Transverse colon (tissue), 4 donors: ENCODE measurements around the gene NEK2. TPM values are rescaled to one million over a fixed set of nuclear protein-coding genes. Genes with fewer than 3 reads are reported as not detected.

Experiments
- DNase-seq: peaks from one replicate; pipeline ENCODE4 v3.0.0-alpha.2; 2019
- H3K27ac ChIP-seq, 4 donors: fragments of 200-600 bp; sonication (generic); 2 replicates each; pipeline ENCODE4 v1.5.1; 2016 to 2018; ENCODE audit warnings: inconsistent platforms in 4 of 4
- H3K27me3 ChIP-seq: fragments of 200-600 bp; sonication (generic); 2 replicates; pipeline ENCODE4 v1.5.1; 2017; ENCODE audit warnings: inconsistent platforms
- H3K36me3 ChIP-seq, 4 donors: fragments of 200-600 bp; sonication (generic); 2 replicates each; pipeline ENCODE4 v1.5.1; 2017 to 2019; ENCODE audit warnings: inconsistent platforms in 4 of 4
- H3K4me1 ChIP-seq, 4 donors: fragments of 200-600 bp; sonication (generic); 2 replicates each; pipeline ENCODE4 v1.5.1; 2017 to 2020; ENCODE audit warnings: inconsistent platforms in 4 of 4
- H3K4me3 ChIP-seq, 4 donors: fragments of 200-600 bp; sonication (generic); 1 replicate in 1 of 4; 2 replicates in 3 of 4; pipeline versions ENCODE4 v1.5.1 to v1.6.1; 2017 to 2019; ENCODE audit warnings: inconsistent platforms in 4 of 4
- H3K9me3 ChIP-seq, 2 donors: fragments of 200-600 bp; sonication (generic); 2 replicates each; pipeline ENCODE4 v1.5.1; 2017 to 2019; ENCODE audit warnings: inconsistent platforms in 2 of 2
- EP300 ChIP-seq: sonication (generic); formaldehyde crosslinking; IDR thresholded peaks from one replicate; pipeline ENCODE4 v1.6.1; 2017; ENCODE audit warnings: antibody characterized with exemption, low read depth
- POLR2A ChIP-seq: fragments of 450-650 bp; IDR thresholded peaks from one replicate; pipeline ENCODE4 v1.6.1; 2016; ENCODE audit warnings: antibody characterized with exemption, mild to moderate bottlenecking, moderate library complexity
- POLR2AphosphoS5 ChIP-seq, 3 donors: sonication (generic); formaldehyde crosslinking; IDR thresholded peaks; one replicate each; pipeline ENCODE4 v1.6.1; 2016; ENCODE audit warnings: antibody characterized with exemption in 3 of 3
- WGBS, 2 donors: methylation state at CpG; one replicate each; pipeline ENCODE4 v1.1.5; 2018; ENCODE audit warnings: low coverage in 1 of 2; 5-methylcytosine and 5-hydroxymethylcytosine counted together
- in situ Hi-C, 4 donors: fragments of 200-750 bp; cut with MboI; loops; one replicate each; pipeline versions ENCODE4 v1.15.0 to v1.15.1; 2017; ENCODE audit warnings: low sequenced_read_pairs in 3 of 4, low pct_ligation_motif_present in 1 of 4, low pct_unique_long_range_greater_than_20kb in 1 of 4
- intact Hi-C: fragments of 100-400 bp; cut with DNase I; formaldehyde crosslinking; loops from one replicate; pipeline ENCODE4 v1.15.1; 2023; ENCODE audit warnings: low total_unique reads
- total RNA-seq, 4 donors: library from RNA; depleted of rRNA; stranded (reverse); fragments of >200 nt; gene quantifications; one replicate each; pipeline ENCODE4 v1.1.0, GENCODE V29; 2016
- TF ChIP-seq, protein P1 (sequence below), 5 experiments: fragments of 200-600 bp in 3 of 5; fragments of 450-650 bp in 2 of 5; sonication (generic) in 3 of 5; IDR thresholded peaks; 1 replicate in 2 of 5; 2 replicates in 3 of 5; pipeline ENCODE4 v1.5.1; 2016 to 2017; ENCODE audit warnings: antibody characterized with exemption in 5 of 5, inconsistent platforms in 3 of 5, mild to moderate bottlenecking in 2 of 5, moderate library complexity in 1 of 5

NEK2 gene
- total RNA-seq, 4 donors from 2014 or later, result 1.7 to 4.9 (median 2.1) TPM

DNA sequence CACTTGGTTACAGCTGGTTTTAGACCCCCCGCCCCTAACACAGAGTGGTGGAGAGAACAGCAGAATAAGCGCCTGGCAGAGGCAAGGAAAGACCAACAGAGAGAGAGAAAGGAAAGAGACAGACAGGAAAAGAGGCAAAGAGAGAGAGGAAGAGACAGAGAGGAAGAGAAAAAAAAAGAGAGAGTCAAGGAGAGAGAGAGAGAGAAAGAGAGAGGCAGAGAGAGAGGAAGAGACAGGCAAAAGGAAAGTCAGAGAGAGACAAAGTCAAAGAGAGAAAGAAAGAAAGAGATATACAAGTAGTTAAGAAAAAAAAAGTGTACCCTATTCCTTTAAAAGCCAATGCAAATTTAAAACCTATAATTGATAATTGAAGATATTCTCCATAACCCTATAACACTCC, 13.0 kb upstream of the NEK2 start:
- no peak for DNase-seq
- H3K4me3 ChIP-seq, result no peak overlapping the region
- no peak overlapping the region for H3K27ac ChIP-seq
- H3K27me3 ChIP-seq, result no peaks in the 10 kb centered on the region
- H3K4me1 ChIP-seq, result no peaks in the 10 kb centered on the region
- in situ Hi-C loops (loop anchor here in 2 of 4 donors (25.0 kb wide), 2 partner anchors 749 to 774 kb away; partner anchors contain the start of gene NENF (in 1 of the 2)), intact Hi-C loops (no loop called here)
- TF ChIP-seq POLR2A (no peak), POLR2AphosphoS5 (IDR thresholded peaks at IDR 0.05) (no peak), EP300 (no peak)
- TF ChIP-seq, protein P1, sequence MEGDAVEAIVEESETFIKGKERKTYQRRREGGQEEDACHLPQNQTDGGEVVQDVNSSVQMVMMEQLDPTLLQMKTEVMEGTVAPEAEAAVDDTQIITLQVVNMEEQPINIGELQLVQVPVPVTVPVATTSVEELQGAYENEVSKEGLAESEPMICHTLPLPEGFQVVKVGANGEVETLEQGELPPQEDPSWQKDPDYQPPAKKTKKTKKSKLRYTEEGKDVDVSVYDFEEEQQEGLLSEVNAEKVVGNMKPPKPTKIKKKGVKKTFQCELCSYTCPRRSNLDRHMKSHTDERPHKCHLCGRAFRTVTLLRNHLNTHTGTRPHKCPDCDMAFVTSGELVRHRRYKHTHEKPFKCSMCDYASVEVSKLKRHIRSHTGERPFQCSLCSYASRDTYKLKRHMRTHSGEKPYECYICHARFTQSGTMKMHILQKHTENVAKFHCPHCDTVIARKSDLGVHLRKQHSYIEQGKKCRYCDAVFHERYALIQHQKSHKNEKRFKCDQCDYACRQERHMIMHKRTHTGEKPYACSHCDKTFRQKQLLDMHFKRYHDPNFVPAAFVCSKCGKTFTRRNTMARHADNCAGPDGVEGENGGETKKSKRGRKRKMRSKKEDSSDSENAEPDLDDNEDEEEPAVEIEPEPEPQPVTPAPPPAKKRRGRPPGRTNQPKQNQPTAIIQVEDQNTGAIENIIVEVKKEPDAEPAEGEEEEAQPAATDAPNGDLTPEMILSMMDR (IDR thresholded peaks at IDR 0.05), result no peak
- no peaks in the 10 kb centered on the region for H3K36me3 ChIP-seq
- WGBS, 2 donors, result 83 to 93% methylated on average over 2 of the region's 2 CpGs
- no peaks in the 10 kb centered on the region for H3K9me3 ChIP-seq

DNA sequence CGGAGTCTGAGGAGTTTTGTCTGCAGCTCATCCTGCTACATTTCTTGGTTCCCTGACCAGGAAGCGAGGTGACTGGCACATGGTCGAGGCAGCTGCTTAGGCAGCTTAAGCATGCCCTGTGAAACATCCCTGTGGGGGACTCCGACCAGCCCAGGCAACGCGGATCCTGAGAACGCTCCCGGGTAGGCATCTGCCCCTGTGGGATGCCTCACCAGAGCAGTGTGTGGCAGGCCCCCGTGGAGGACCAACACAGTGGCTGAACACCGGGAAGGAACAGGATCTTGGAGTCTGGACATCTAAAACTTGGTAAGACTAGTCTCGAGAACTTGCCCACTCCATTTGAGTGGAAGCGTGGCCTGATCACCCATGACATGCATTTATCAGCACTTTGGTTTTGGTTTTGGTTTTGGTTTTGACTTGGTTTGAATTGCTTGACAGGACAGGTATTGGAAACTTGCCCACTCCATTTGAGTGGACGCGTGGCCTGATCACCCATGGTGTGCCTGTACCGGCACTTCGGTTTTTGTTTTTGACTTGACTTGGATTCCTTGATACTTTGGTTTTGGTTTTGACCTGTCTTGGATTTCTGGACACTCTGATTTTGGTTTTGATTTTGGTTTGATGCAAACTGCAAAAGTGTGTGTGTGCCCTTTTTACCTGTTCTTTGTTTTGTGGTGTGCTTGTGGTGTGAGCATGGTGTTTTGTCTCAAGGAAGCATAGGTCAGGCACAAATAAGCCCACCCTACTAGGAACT, 12.2 kb upstream of the NEK2 start:
- no peaks in the 10 kb centered on the region for H3K9me3 ChIP-seq
- no peaks in the 10 kb centered on the region for H3K27me3 ChIP-seq
- TF ChIP-seq EP300, result no peak
- TF ChIP-seq POLR2A, result no peak
- TF ChIP-seq, protein P1 (IDR thresholded peaks at IDR 0.05), result no peak
- TF ChIP-seq POLR2AphosphoS5 (IDR thresholded peaks at IDR 0.05), result no peak
- in situ Hi-C loops, result loop anchor here in 2 of 4 donors (25.0 kb wide), 2 partner anchors 750 to 775 kb away; partner anchors contain the start of gene NENF (in 1 of the 2)
- no peaks in the 10 kb centered on the region for H3K4me1 ChIP-seq
- no peak overlapping the region for H3K27ac ChIP-seq
- WGBS, 2 donors, result 81 to 91% methylated on average over 6 to 16 of the region's 16 CpGs
- no peak for DNase-seq
- no peak overlapping the region for H3K4me3 ChIP-seq
- intact Hi-C loops, result no loop called here
- no peaks in the 10 kb centered on the region for H3K36me3 ChIP-seq

DNA sequence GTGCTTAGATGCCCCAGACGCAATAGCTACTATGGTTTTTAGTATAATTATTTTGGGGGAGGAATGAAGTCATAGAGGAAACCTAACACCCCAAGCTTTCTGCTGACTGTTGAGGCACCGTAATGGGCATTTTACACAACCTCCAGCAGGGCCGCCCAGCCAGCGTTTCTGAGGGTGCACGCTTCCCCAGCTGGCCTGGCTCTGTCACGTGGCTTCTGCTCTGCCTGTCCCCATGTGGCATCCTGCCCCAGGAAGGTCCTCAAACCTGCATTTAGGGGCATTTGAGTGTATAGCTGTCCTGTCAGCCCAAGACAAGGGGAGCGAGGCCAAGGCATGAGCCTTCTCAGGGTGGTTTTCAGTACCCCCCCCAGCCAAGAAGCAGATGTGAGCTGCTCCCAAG, 10.4 kb upstream of the NEK2 start:
- Histone ChIP-seq H3K27ac (no peak overlapping the region), H3K4me1 (peaks cover 0 to 5% (median 2%) of the 10 kb centered on the region in 4 donors), H3K27me3 (no peaks in the 10 kb centered on the region), H3K4me3 (no peak overlapping the region), H3K36me3 (no peaks in the 10 kb centered on the region), H3K9me3 (no peaks in the 10 kb centered on the region)
- intact Hi-C loops (no loop called here), in situ Hi-C loops (loop anchor here in 2 of 4 donors (25.0 kb wide), 2 partner anchors 751 to 776 kb away; partner anchors contain the start of gene NENF (in 1 of the 2))
- TF ChIP-seq, protein P1 (IDR thresholded peaks at IDR 0.05), result no peak
- TF ChIP-seq POLR2AphosphoS5 (IDR thresholded peaks at IDR 0.05) (no peak), POLR2A (no peak), EP300 (no peak)
- 89% methylated on average over 7 of the region's 7 CpGs; no CpG with 5 or more reads in 1 of the 2 donors for WGBS, 2 donors
- DNase-seq, result no peak

DNA sequence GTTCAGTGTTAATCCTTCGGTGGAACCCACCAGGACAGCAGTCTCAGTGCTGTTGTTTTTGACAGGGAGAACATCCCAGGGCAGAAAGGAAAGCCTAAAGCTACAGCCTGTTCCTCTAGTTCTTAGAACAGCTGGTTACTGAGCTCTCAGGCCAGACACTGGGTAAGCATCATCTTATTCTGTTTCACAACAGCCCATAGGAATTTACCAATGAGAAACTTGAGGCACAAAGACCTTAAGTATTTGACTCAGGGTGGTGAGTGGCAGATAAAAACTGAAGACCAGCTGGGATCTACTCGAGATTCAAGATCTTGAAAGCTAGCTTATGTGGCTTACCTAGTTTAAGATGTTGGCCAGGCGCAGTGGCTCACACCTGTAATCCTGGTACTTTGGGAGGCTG, 9.4 kb upstream of the NEK2 start:
- no peak overlapping the region for H3K4me3 ChIP-seq
- H3K9me3 ChIP-seq, result no peaks in the 10 kb centered on the region
- H3K27me3 ChIP-seq, result no peaks in the 10 kb centered on the region
- no peaks in the 10 kb centered on the region for H3K36me3 ChIP-seq
- H3K27ac ChIP-seq, result no peak overlapping the region
- in situ Hi-C loops, result loop anchor here in 2 of 4 donors (25.0 kb wide), 2 partner anchors 753 to 778 kb away; partner anchors contain the start of gene NENF (in 1 of the 2)
- intact Hi-C loops, result no loop called here
- TF ChIP-seq EP300, result no peak
- TF ChIP-seq, protein P1 (IDR thresholded peaks at IDR 0.05), result no peak
- no peak for TF ChIP-seq POLR2AphosphoS5 (IDR thresholded peaks at IDR 0.05)
- TF ChIP-seq POLR2A, result no peak
- WGBS, 2 donors, result 86 to 87% methylated on average over 2 to 3 of the region's 3 CpGs
- no peak for DNase-seq
- H3K4me1 ChIP-seq, result peaks cover 0 to 5% (median 2%) of the 10 kb centered on the region in 4 donors
